Liver (tissue), 9 donors: ENCODE measurements around the gene LRRC8A. TPM values are rescaled to one million over a fixed set of nuclear protein-coding genes. Genes with fewer than 3 reads are reported as not detected.

Source experiments
- DNase-seq: peaks from one replicate; pipeline ENCODE4 v3.0.0-alpha.2; 2017; ENCODE audit warnings: low spot score
- H3K27ac ChIP-seq, 2 donors: one replicate each; pipeline ENCODE4 v1.7.0; 2013; ENCODE audit warnings: inconsistent platforms in 2 of 2, low read length in 2 of 2, control low read depth in 1 of 2, low read depth in 1 of 2, mild to moderate bottlenecking in 1 of 2
- H3K27me3 ChIP-seq, 4 donors: one replicate each; pipeline versions ENCODE4 v1.6.1 to v1.7.0; 2013; ENCODE audit warnings: low read length in 3 of 4, inconsistent platforms in 1 of 4, mild to moderate bottlenecking in 1 of 4, moderate library complexity in 1 of 4; ENCODE audit not compliant: control insufficient read depth in 4 of 4, insufficient read depth in 4 of 4
- H3K36me3 ChIP-seq, 4 donors: one replicate each; pipeline versions ENCODE4 v1.6.1 to v1.7.0; 2013; ENCODE audit warnings: low read length in 3 of 4, mild to moderate bottlenecking in 3 of 4, low read depth in 1 of 4, moderate library complexity in 1 of 4; ENCODE audit not compliant: control insufficient read depth in 4 of 4, insufficient read depth in 3 of 4
- H3K4me1 ChIP-seq, 4 donors: one replicate each; pipeline versions ENCODE4 v1.6.1 to v1.7.0; 2013; ENCODE audit warnings: low read length in 3 of 4, mild to moderate bottlenecking in 3 of 4, moderate library complexity in 1 of 4; ENCODE audit not compliant: control insufficient read depth in 4 of 4, insufficient read depth in 4 of 4
- H3K4me3 ChIP-seq, 3 donors: one replicate each; pipeline versions ENCODE4 v1.6.1 to v1.7.0; 2013; ENCODE audit warnings: low read length in 3 of 3, control low read depth in 1 of 3, low read depth in 1 of 3, mild to moderate bottlenecking in 1 of 3
- H3K9ac ChIP-seq, 2 donors: one replicate each; pipeline ENCODE4 v1.7.0; 2013; ENCODE audit warnings: low read length in 2 of 2, mild to moderate bottlenecking in 2 of 2, moderate library complexity in 2 of 2, control low read depth in 1 of 2, low read depth in 1 of 2
- H3K9me3 ChIP-seq, 4 donors: one replicate each; pipeline versions ENCODE4 v1.6.1 to v1.7.0; 2013; ENCODE audit warnings: low read length in 3 of 4; ENCODE audit not compliant: control insufficient read depth in 4 of 4
- EGR1 ChIP-seq, 2 donors: IDR thresholded peaks; 2 replicates each; pipeline ENCODE4 v1.6.1; 2016 to 2018; ENCODE audit warnings: antibody characterized with exemption in 2 of 2, low read depth in 2 of 2
- FOXA2 ChIP-seq: IDR thresholded peaks from 2 replicates; pipeline ENCODE4 v1.6.1; 2016; ENCODE audit warnings: antibody characterized with exemption
- GABPA ChIP-seq, 2 donors: IDR thresholded peaks in 1 of 2; conservative IDR thresholded peaks in 1 of 2; 2 replicates each; pipeline ENCODE4 v1.6.1; 2016; ENCODE audit warnings: antibody characterized with exemption in 2 of 2, mild to moderate bottlenecking in 1 of 2, moderate library complexity in 1 of 2
- HNF4A ChIP-seq, 2 donors: conservative IDR thresholded peaks; 2 replicates each; pipeline ENCODE4 v1.6.1; 2016; ENCODE audit warnings: antibody characterized with exemption in 2 of 2, mild to moderate bottlenecking in 2 of 2
- HNF4G ChIP-seq: IDR thresholded peaks from 2 replicates; pipeline ENCODE4 v1.6.1; 2016; ENCODE audit warnings: antibody characterized with exemption
- JUND ChIP-seq, 2 donors: IDR thresholded peaks; 2 replicates each; pipeline ENCODE4 v1.6.1; 2016; ENCODE audit warnings: antibody characterized with exemption in 2 of 2
- MAX ChIP-seq: IDR thresholded peaks from 2 replicates; pipeline ENCODE4 v1.6.1; 2016; ENCODE audit warnings: antibody characterized with exemption
- NR2F2 ChIP-seq: IDR thresholded peaks from 2 replicates; pipeline ENCODE4 v1.6.1; 2016; ENCODE audit warnings: antibody characterized with exemption
- RAD21 ChIP-seq, 2 donors: IDR thresholded peaks; 2 replicates each; pipeline ENCODE4 v1.6.1; 2016; ENCODE audit warnings: antibody characterized with exemption in 2 of 2, mild to moderate bottlenecking in 2 of 2
- REST ChIP-seq: IDR thresholded peaks from 2 replicates; pipeline ENCODE4 v1.6.1; 2016; ENCODE audit warnings: antibody characterized with exemption, mild to moderate bottlenecking
- RXRA ChIP-seq, 2 donors: IDR thresholded peaks; 2 replicates each; pipeline ENCODE4 v1.6.1; 2017 to 2018; ENCODE audit warnings: antibody characterized with exemption in 2 of 2, mild to moderate bottlenecking in 1 of 2
- SP1 ChIP-seq: IDR thresholded peaks from 2 replicates; pipeline ENCODE4 v1.6.1; 2018; ENCODE audit warnings: antibody characterized with exemption, mild to moderate bottlenecking
- TAF1 ChIP-seq: conservative IDR thresholded peaks from 2 replicates; pipeline ENCODE4 v1.6.1; 2016; ENCODE audit warnings: antibody characterized with exemption, mild to moderate bottlenecking
- YY1 ChIP-seq: IDR thresholded peaks from 2 replicates; pipeline ENCODE4 v1.6.1; 2016; ENCODE audit warnings: antibody characterized with exemption, mild to moderate bottlenecking
- WGBS: extraction: QIAGEN DNeasy Blood & Tissue Kit; methylation state at CpG from one replicate; pipeline ENCODE4 v1.1.7; 2013; 5-methylcytosine and 5-hydroxymethylcytosine counted together
- polyA plus RNA-seq, 2 donors: library from polyadenylated mRNA; stranded (reverse) in 1 of 2; unstranded in 1 of 2; fragments of 200-250 nt in 1 of 2; fragments of >200 nt in 1 of 2; fragmentation: Nextera tagmentation in 1 of 2; extraction: Ambion mirVana in 1 of 2; gene quantifications; one replicate each; pipeline versions ENCODE4 v1.2.1 to v1.2.3, GENCODE V29; 2013 to 2015
- total RNA-seq, 2 donors: library from RNA; depleted of rRNA; stranded (reverse); fragments of >200 nt; gene quantifications; one replicate each; pipeline ENCODE4 v1.2.3, GENCODE V29; 2014
- TF ChIP-seq, protein P1 (sequence below): IDR thresholded peaks from 2 replicates; pipeline ENCODE4 v1.6.1; 2016; ENCODE audit warnings: antibody characterized with exemption
- TF ChIP-seq, protein P2 (sequence below): IDR thresholded peaks from 2 replicates; pipeline ENCODE4 v1.6.1; 2016; ENCODE audit warnings: antibody characterized with exemption
- TF ChIP-seq, protein P3 (sequence below): fragments of 150-350 bp; IDR thresholded peaks from 2 replicates; pipeline ENCODE4 v1.5.1; 2017; ENCODE audit warnings: improper control_type of control experiment, low read depth, low read length; ENCODE audit not compliant: missing input control
- donor health status: healthy.
- donor health status: healthy.
- donor health status: healthy.
- donor health status: healthy.
- donor health status: healthy.

Gene LRRC8A
- total and polyA plus RNA-seq, 4 donors = 14.6 to 22.8 (median 17.9) TPM

GRCh38 chr9:128862401-128862851 lies 19.5 kb upstream of the LRRC8A start:
- Histone ChIP-seq H3K4me1 (peaks cover 5 to 31% (median 17%) of the 10 kb centered on the region in 4 donors), H3K9me3 (no peaks in the 10 kb centered on the region), H3K27me3 (no peaks in the 10 kb centered on the region), H3K27ac (peak overlapping the region in 1 of 2 donors; percentile 3), H3K4me3 (no peak overlapping the region), H3K9ac (no peak overlapping the region), H3K36me3 (no peaks in the 10 kb centered on the region)
- DNase-seq = no peak
- WGBS = 30% methylated on average over 6 of the region's 6 CpGs
- TF ChIP-seq, protein P1, sequence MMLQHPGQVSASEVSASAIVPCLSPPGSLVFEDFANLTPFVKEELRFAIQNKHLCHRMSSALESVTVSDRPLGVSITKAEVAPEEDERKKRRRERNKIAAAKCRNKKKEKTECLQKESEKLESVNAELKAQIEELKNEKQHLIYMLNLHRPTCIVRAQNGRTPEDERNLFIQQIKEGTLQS = no peak
- TF ChIP-seq, protein P2, sequence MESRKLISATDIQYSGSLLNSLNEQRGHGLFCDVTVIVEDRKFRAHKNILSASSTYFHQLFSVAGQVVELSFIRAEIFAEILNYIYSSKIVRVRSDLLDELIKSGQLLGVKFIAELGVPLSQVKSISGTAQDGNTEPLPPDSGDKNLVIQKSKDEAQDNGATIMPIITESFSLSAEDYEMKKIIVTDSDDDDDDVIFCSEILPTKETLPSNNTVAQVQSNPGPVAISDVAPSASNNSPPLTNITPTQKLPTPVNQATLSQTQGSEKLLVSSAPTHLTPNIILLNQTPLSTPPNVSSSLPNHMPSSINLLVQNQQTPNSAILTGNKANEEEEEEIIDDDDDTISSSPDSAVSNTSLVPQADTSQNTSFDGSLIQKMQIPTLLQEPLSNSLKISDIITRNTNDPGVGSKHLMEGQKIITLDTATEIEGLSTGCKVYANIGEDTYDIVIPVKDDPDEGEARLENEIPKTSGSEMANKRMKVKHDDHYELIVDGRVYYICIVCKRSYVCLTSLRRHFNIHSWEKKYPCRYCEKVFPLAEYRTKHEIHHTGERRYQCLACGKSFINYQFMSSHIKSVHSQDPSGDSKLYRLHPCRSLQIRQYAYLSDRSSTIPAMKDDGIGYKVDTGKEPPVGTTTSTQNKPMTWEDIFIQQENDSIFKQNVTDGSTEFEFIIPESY = no peak
- no peak for TF ChIP-seq RAD21 (IDR thresholded peaks at IDR 0.05)
- no peak for TF ChIP-seq EGR1 (IDR thresholded peaks at IDR 0.05; ENCODE audit: low read depth in 2 of 2)
- TF ChIP-seq JUND (IDR thresholded peaks at IDR 0.05) = no peak

- 16% methylated on average over 10 of the region's 10 CpGs for WGBS
- H3K27ac ChIP-seq = peak overlapping the region; percentile 5 to 61
These were observed 18.3 kb upstream of the LRRC8A start for GRCh38 chr9:128863647-128864046.

More at GRCh38 chr9:128863647-128864046, 18.3 kb upstream of the LRRC8A start:
- DNase-seq = peak; percentile 89
- no peak for TF ChIP-seq GABPA (IDR thresholded peaks at IDR 0.05 in 1 of 2, conservative IDR thresholded peaks at IDR 0.05 in 1 of 2)
- TF ChIP-seq, protein P3, sequence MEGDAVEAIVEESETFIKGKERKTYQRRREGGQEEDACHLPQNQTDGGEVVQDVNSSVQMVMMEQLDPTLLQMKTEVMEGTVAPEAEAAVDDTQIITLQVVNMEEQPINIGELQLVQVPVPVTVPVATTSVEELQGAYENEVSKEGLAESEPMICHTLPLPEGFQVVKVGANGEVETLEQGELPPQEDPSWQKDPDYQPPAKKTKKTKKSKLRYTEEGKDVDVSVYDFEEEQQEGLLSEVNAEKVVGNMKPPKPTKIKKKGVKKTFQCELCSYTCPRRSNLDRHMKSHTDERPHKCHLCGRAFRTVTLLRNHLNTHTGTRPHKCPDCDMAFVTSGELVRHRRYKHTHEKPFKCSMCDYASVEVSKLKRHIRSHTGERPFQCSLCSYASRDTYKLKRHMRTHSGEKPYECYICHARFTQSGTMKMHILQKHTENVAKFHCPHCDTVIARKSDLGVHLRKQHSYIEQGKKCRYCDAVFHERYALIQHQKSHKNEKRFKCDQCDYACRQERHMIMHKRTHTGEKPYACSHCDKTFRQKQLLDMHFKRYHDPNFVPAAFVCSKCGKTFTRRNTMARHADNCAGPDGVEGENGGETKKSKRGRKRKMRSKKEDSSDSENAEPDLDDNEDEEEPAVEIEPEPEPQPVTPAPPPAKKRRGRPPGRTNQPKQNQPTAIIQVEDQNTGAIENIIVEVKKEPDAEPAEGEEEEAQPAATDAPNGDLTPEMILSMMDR = peak; percentile 96
- TF ChIP-seq RXRA (IDR thresholded peaks at IDR 0.05) = peak; percentile 39 to 73
- peak; percentile 46 for TF ChIP-seq NR2F2
- TF ChIP-seq, protein P2 = no peak
- TF ChIP-seq REST = no peak
- peak; percentile 87 to 95 for TF ChIP-seq RAD21 (IDR thresholded peaks at IDR 0.05)
- no peak for TF ChIP-seq YY1
- peak; percentile 14 for TF ChIP-seq MAX
- TF ChIP-seq FOXA2 = no peak
- TF ChIP-seq HNF4G = no peak
- peak; percentile 39 for TF ChIP-seq SP1
- TF ChIP-seq TAF1 = no peak
- peak; percentile 18 to 54 for TF ChIP-seq HNF4A (conservative IDR thresholded peaks at IDR 0.05)
- TF ChIP-seq EGR1 (IDR thresholded peaks at IDR 0.05; ENCODE audit: low read depth in 2 of 2) = no peak
- H3K27me3 ChIP-seq = no peaks in the 10 kb centered on the region
- H3K36me3 ChIP-seq = no peaks in the 10 kb centered on the region
- H3K9ac ChIP-seq = no peak overlapping the region
- no peak overlapping the region for H3K4me3 ChIP-seq
- H3K9me3 ChIP-seq = no peaks in the 10 kb centered on the region
- H3K4me1 ChIP-seq = peaks cover 5 to 31% (median 17%) of the 10 kb centered on the region in 4 donors
